Measurements from ENCODE around the gene CD6.

Gene CD6

GRCh38 chr11:61011950-61012736 is 40.7 kb downstream of the CD6 start:
- DNase-seq = no peak

GRCh38 chr11:61012737-61013215 is 41.3 kb downstream of the CD6 start:
- DNase-seq = no peak

- DNase-seq = no peak
These were observed 46.6 kb downstream of the CD6 start for GRCh38 chr11:61018059-61018458.

- DNase-seq = no peak
These were observed 47.8 kb downstream of the CD6 start for GRCh38 chr11:61019037-61019831.

GRCh38 chr11:61019832-61020405 is 48.4 kb downstream of the CD6 start:
- no peak for DNase-seq

GRCh38 chr11:61020551-61021235 is 49.2 kb downstream of the CD6 start:
- no peak for DNase-seq

GRCh38 chr11:61021661-61022212 is 50.3 kb downstream of the CD6 start:
- no peak for DNase-seq

- DNase-seq = no peak
These were observed 51.0 kb downstream of the CD6 start for GRCh38 chr11:61022311-61023085.

GRCh38 chr11:61023086-61023965 is 51.8 kb downstream of the CD6 start:
- DNase-seq = no peak

- no peak for DNase-seq
These were observed 52.5 kb downstream of the CD6 start for GRCh38 chr11:61023966-61024295.

- DNase-seq = no peak
These were observed 53.7 kb downstream of the CD6 start for GRCh38 chr11:61024938-61025820.

- DNase-seq = no peak
These were observed 54.3 kb downstream of the CD6 start for GRCh38 chr11:61025821-61026120.

GRCh38 chr11:61026121-61027031 is 54.9 kb downstream of the CD6 start:
- DNase-seq = no peak

GRCh38 chr11:61027141-61027840 is 55.8 kb downstream of the CD6 start:
- no peak for DNase-seq

- DNase-seq = peak; percentile 11
These were observed 56.8 kb downstream of the CD6 start for GRCh38 chr11:61028135-61028729.

GRCh38 chr11:61032824-61033223 is 61.3 kb downstream of the CD6 start:
- DNase-seq = no peak

- DNase-seq = no peak
These were observed 61.9 kb downstream of the CD6 start for GRCh38 chr11:61033417-61033816.

GRCh38 chr11:61034111-61034510 is 62.6 kb downstream of the CD6 start:
- no peak for DNase-seq

Measured in hematopoietic multipotent progenitor cell treated with erythropoietin and hydrocortisone succinate and interleukin-3 and kit ligand, for 8 days (in vitro differentiated cells).